H1 (cell line): ENCODE results near the gene USH2A. TPM values are rescaled to one million over a fixed set of nuclear protein-coding genes. Genes with fewer than 3 reads are reported as not detected.

Source experiments
- CTCF ChIA-PET: fragments of 300-600 bp; sonication (Branson Sonifier 250); formaldehyde crosslinking; loops from one replicate; lab custom pipeline; 2021; ENCODE audit not compliant: partially characterized antibody; lab: Charles Lee
- POLR2A ChIA-PET: fragments of 300-600 bp; sonication (Branson Sonifier 250); formaldehyde crosslinking; loops from one replicate; lab custom pipeline; 2021; ENCODE audit warnings: inconsistent platforms; ENCODE audit not compliant: partially characterized antibody; lab: Charles Lee
- DNase-seq, 2 experiments: peaks; one replicate each; pipeline versions ENCODE4 v3.0.0 to v3.0.0-alpha.2; 2010 to 2022; ENCODE audit warnings: low spot score in 2 of 2, low read depth in 1 of 2, mixed read lengths in 1 of 2
- FAIRE-seq: peaks from 2 replicates; lab custom pipeline; 2011; peaks lifted over from hg19 to GRCh38; lab: Jason Lieb, UNC
- H2AFZ ChIP-seq: 2 replicates; pipeline ENCODE4 v1.8.1; 2012; ENCODE audit warnings: low read length, inconsistent platforms
- H2AK5ac ChIP-seq: 2 replicates; pipeline ENCODE4 v1.6.1; 2013; ENCODE audit warnings: low read depth, low read length
- H2BK120ac ChIP-seq: replicated peaks from 2 replicates; pipeline ENCODE3; 2013; ENCODE audit warnings: low read depth, low read length, inconsistent platforms
- H2BK12ac ChIP-seq: 2 replicates; pipeline ENCODE4 v1.6.1; 2013; ENCODE audit warnings: low read depth, low read length
- H2BK15ac ChIP-seq: 2 replicates; pipeline ENCODE4 v1.6.1; 2013; ENCODE audit warnings: low read length
- H2BK20ac ChIP-seq: 2 replicates; pipeline ENCODE4 v1.6.1; 2013; ENCODE audit warnings: low read length
- H2BK5ac ChIP-seq: 2 replicates; pipeline ENCODE4 v1.6.1; 2013; ENCODE audit warnings: low read depth, low read length
- H3K14ac ChIP-seq: 2 replicates; pipeline ENCODE4 v1.6.1; 2013; ENCODE audit warnings: inconsistent platforms; ENCODE audit not compliant: insufficient read length
- H3K18ac ChIP-seq: 2 replicates; pipeline ENCODE4 v1.6.1; 2013; ENCODE audit warnings: low read length; ENCODE audit errors: extremely low read depth
- H3K23ac ChIP-seq: 2 replicates; pipeline ENCODE4 v1.6.1; 2013; ENCODE audit warnings: inconsistent platforms; ENCODE audit not compliant: insufficient read length
- H3K23me2 ChIP-seq: 2 replicates; pipeline ENCODE4 v1.6.1; 2013; ENCODE audit warnings: low read depth, low read length
- H3K27ac ChIP-seq: 2 replicates; pipeline ENCODE4 v1.6.1; 2011; ENCODE audit warnings: low read depth, low read length, inconsistent platforms
- H3K27me3 ChIP-seq, 4 experiments: replicated peaks in 1 of 4; 1 replicate in 1 of 4; 2 replicates in 3 of 4; pipeline versions ENCODE4 v1.6.1 to v1.8.1; 2011 to 2013; ENCODE audit warnings: low read length in 3 of 4, mild to moderate bottlenecking in 3 of 4, inconsistent platforms in 2 of 4, mixed read lengths in 2 of 4, moderate library complexity in 1 of 4; ENCODE audit not compliant: control insufficient read depth in 3 of 4, insufficient read depth in 3 of 4; ENCODE audit errors: extremely low read depth in 1 of 4
- H3K36me3 ChIP-seq, 4 experiments: 2 replicates each; pipeline versions ENCODE4 v1.6.1 to v1.8.1; 2011 to 2013; ENCODE audit warnings: mild to moderate bottlenecking in 4 of 4, low read length in 3 of 4, moderate library complexity in 2 of 4, control low read depth in 1 of 4, inconsistent platforms in 1 of 4; ENCODE audit not compliant: insufficient read depth in 4 of 4, control insufficient read depth in 2 of 4
- H3K4ac ChIP-seq: replicated peaks from 2 replicates; pipeline ENCODE3; 2013; ENCODE audit warnings: low read length, low read depth, mixed read lengths, inconsistent platforms; ENCODE audit not compliant: insufficient read length
- H3K4me1 ChIP-seq, 4 experiments: replicated peaks in 1 of 4; 1 replicate in 1 of 4; 2 replicates in 3 of 4; pipeline versions ENCODE4 v1.6.1 to v1.8.1; 2011 to 2013; ENCODE audit warnings: low read length in 3 of 4, inconsistent platforms in 2 of 4, mixed read lengths in 1 of 4; ENCODE audit not compliant: insufficient read depth in 4 of 4, control insufficient read depth in 3 of 4
- H3K4me2 ChIP-seq, 2 experiments: 2 replicates each; pipeline versions ENCODE4 v1.6.1 to v1.8.1; 2011 to 2013; ENCODE audit warnings: low read depth in 2 of 2, low read length in 2 of 2, control low read depth in 1 of 2, inconsistent platforms in 1 of 2, mild to moderate bottlenecking in 1 of 2; ENCODE audit not compliant: insufficient read depth in 1 of 2
- H3K4me3 ChIP-seq, 4 experiments: fragments of 200-600, 300-600 bp in 1 of 4; sonication (generic), shearing (Covaris generic), sonication (Bioruptor Twin) in 1 of 4; 2 replicates each; pipeline versions ENCODE4 v1.5.1 to v1.8.1; 2011 to 2016; ENCODE audit warnings: low read length in 4 of 4, low read depth in 3 of 4, control low read depth in 2 of 4, inconsistent platforms in 2 of 4, mild to moderate bottlenecking in 2 of 4, mixed read lengths in 1 of 4, moderate library complexity in 1 of 4; ENCODE audit not compliant: insufficient read depth in 2 of 4; ENCODE audit errors: extremely low read depth in 1 of 4
- H3K56ac ChIP-seq: replicated peaks from 2 replicates; pipeline ENCODE3; 2013; ENCODE audit warnings: low read depth, mild to moderate bottlenecking, mixed read lengths, low read length, inconsistent platforms; ENCODE audit not compliant: insufficient read length
- H3K79me1 ChIP-seq: 2 replicates; pipeline ENCODE4 v1.6.1; 2013; ENCODE audit warnings: low read depth, low read length, control low read depth
- H3K79me2 ChIP-seq, 2 experiments: 2 replicates each; pipeline versions ENCODE4 v1.6.1 to v1.8.1; 2012 to 2013; ENCODE audit warnings: low read length in 2 of 2, mild to moderate bottlenecking in 2 of 2, inconsistent platforms in 1 of 2; ENCODE audit not compliant: insufficient read depth in 2 of 2, control insufficient read depth in 1 of 2
- H3K9ac ChIP-seq, 4 experiments: replicated peaks in 1 of 4; 1 replicate in 1 of 4; 2 replicates in 3 of 4; pipeline versions ENCODE4 v1.6.1 to v1.8.1; 2011 to 2013; ENCODE audit warnings: low read depth in 3 of 4, low read length in 3 of 4, control low read depth in 2 of 4, mild to moderate bottlenecking in 2 of 4, moderate library complexity in 2 of 4, inconsistent platforms in 1 of 4; ENCODE audit errors: extremely low read depth in 1 of 4
- H3K9me3 ChIP-seq, 2 experiments: 2 replicates each; pipeline versions ENCODE4 v1.6.1 to v1.8.1; 2012 to 2013; ENCODE audit warnings: mild to moderate bottlenecking in 2 of 2, moderate library complexity in 2 of 2, control low read depth in 1 of 2, inconsistent platforms in 1 of 2, low read depth in 1 of 2, low read length in 1 of 2, mixed read lengths in 1 of 2; ENCODE audit not compliant: insufficient read depth in 2 of 2
- H4K20me1 ChIP-seq, 2 experiments: replicated peaks in 1 of 2; 2 replicates each; pipeline versions ENCODE3 to v1.8.1; 2011 to 2013; ENCODE audit warnings: inconsistent platforms in 2 of 2, low read length in 2 of 2, mild to moderate bottlenecking in 1 of 2; ENCODE audit not compliant: insufficient read depth in 2 of 2, control insufficient read depth in 1 of 2
- H4K5ac ChIP-seq: 2 replicates; pipeline ENCODE4 v1.6.1; 2013; ENCODE audit warnings: low read length, low read depth, mixed read lengths, inconsistent platforms; ENCODE audit not compliant: insufficient read length
- H4K8ac ChIP-seq: 2 replicates; pipeline ENCODE4 v1.8.0; 2013; ENCODE audit warnings: mild to moderate bottlenecking, moderate library complexity, low read length, inconsistent platforms; ENCODE audit not compliant: insufficient read depth; ENCODE audit errors: extremely low read depth
- H4K91ac ChIP-seq: replicated peaks from 2 replicates; pipeline ENCODE3; 2013; ENCODE audit warnings: low read length, mixed read lengths, inconsistent platforms; ENCODE audit not compliant: insufficient read length
- CBX5 ChIP-seq: fragments of 300-800, 300-1000 bp; sonication (generic); IDR thresholded peaks from 2 replicates; pipeline ENCODE4 v1.7.1; 2016; ENCODE audit warnings: antibody characterized with exemption, low read length, low read depth
- RAD21 ChIP-seq, 2 experiments: IDR thresholded peaks in 1 of 2; conservative IDR thresholded peaks in 1 of 2; 2 replicates each; pipeline ENCODE4 v1.6.1; 2011; ENCODE audit warnings: low read depth in 2 of 2, low read length in 2 of 2, improper control_type of control experiment in 1 of 2, inconsistent platforms in 1 of 2, mild to moderate bottlenecking in 1 of 2, moderate library complexity in 1 of 2
- YY1 ChIP-seq: IDR thresholded peaks from 2 replicates; pipeline ENCODE4 v1.6.1; 2011; ENCODE audit warnings: low read depth, mild to moderate bottlenecking, low read length
- WGBS, 2 experiments: shearing (Covaris generic) in 1 of 2; methylation state at CpG; one replicate each; pipeline versions ENCODE4 v1.1.6 to v1.1.7; 2013 to 2015; ENCODE audit warnings: low lambda C conversion rate in 2 of 2, mixed read lengths in 2 of 2, inconsistent platforms in 1 of 2, low coverage in 1 of 2, missing lambda C conversion rate in 1 of 2; ENCODE audit not compliant: insufficient replicate concordance in 2 of 2, insufficient coverage in 1 of 2, insufficient read length in 1 of 2; ENCODE audit errors: extremely low coverage in 1 of 2, missing lambda C conversion rate in 1 of 2; 5-methylcytosine and 5-hydroxymethylcytosine counted together
- polyA plus RNA-seq, 7 experiments: library from polyadenylated mRNA; depleted of rRNA in 3 of 7; stranded (reverse) in 5 of 7; unstranded in 2 of 7; fragments of >200 nt in 5 of 7; fragments of 200-250 nt in 2 of 7; gene quantifications; 1 replicate in 5 of 7; 2 replicates in 1 of 7; 4 replicates in 1 of 7; pipeline versions ENCODE4 v1.2.1 to v1.2.3, GENCODE V29; 2011 to 2013; ENCODE audit warnings: missing spikeins in 2 of 7, mixed read lengths in 2 of 7
- total RNA-seq: library from RNA; stranded (reverse); fragmentation: NEBNext Ultra II Directional; extraction: Animal tissue kit (Norgen Biotek cat#: 25700); gene quantifications from 2 replicates; pipeline ENCODE4 v1.2.1, GENCODE V29; 2021

USH2A gene
- total and polyA plus RNA-seq, 2 of the 8 experiments (the other 6 are each of a cell fraction or from before 2014, with no cell fraction given) = 0.02 to 0.17 TPM

DNA sequence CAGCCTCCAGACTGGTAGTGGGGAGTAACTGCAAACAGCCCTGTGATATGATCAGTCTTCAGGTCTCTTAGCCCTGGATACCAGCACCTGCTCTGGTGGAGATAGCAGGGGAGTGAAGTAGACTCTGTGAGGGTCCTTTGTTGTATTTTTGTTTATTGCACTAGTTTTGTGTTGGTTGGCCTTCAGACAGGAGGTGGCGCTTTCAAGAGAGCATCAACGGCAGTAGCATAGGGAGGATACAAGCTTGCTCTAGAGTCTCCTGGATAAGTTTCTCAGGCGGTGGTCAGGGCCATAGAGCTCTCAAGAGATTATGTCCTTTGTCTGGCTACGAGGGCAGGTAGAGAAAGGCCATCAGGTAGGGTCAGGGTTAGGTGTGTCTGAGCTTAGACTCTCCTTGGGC, 116.4 kb downstream of the USH2A start:
- no peak overlapping the region for H3K4me2 ChIP-seq
- no peak overlapping the region for H3K4ac ChIP-seq
- no peak for DNase-seq
- H3K14ac ChIP-seq = no peak overlapping the region
- no peaks in the 10 kb centered on the region for H3K9me3 ChIP-seq
- H3K9ac ChIP-seq = no peak overlapping the region
- no peak overlapping the region for H3K23ac ChIP-seq
- H3K4me3 ChIP-seq = no peak overlapping the region
- H3K36me3 ChIP-seq = no peaks in the 10 kb centered on the region
- H4K20me1 ChIP-seq = no peaks in the 10 kb centered on the region
- H2BK120ac ChIP-seq = no peak overlapping the region
- TF ChIP-seq YY1 (no peak), CBX5 (no peak), RAD21 (IDR thresholded peaks at IDR 0.05 in 1 of 2, conservative IDR thresholded peaks at IDR 0.05 in 1 of 2; ENCODE audit: low read depth in 2 of 2, low read length in 2 of 2) (peak; percentile 20 to 40; a peak in 3 of 4 replicates)
- no peak overlapping the region for H2BK12ac ChIP-seq
- H3K23me2 ChIP-seq = no peaks in the 10 kb centered on the region
- no peak overlapping the region for H3K18ac ChIP-seq
- no peak overlapping the region for H2BK20ac ChIP-seq
- no peaks in the 10 kb centered on the region for H3K79me1 ChIP-seq
- H4K91ac ChIP-seq = no peak overlapping the region
- H2AK5ac ChIP-seq = no peak overlapping the region
- no peaks in the 10 kb centered on the region for H3K4me1 ChIP-seq
- no peak overlapping the region; the same call in 1 of the 2 replicates for H2AFZ ChIP-seq
- FAIRE-seq = no peak
- H2BK5ac ChIP-seq = no peak overlapping the region
- WGBS, 2 experiments = 96% methylated on average over 4 of the region's 4 CpGs; no CpG with 5 or more reads in 1 of the 2 experiments
- H4K8ac ChIP-seq = no peak overlapping the region
- no peak overlapping the region for H3K27ac ChIP-seq
- no peak overlapping the region for H4K5ac ChIP-seq
- no peaks in the 10 kb centered on the region for H3K79me2 ChIP-seq
- CTCF ChIA-PET = interaction anchor here (0.6 to 2.3 kb wide), 5 partner anchors 85 to 1015 kb away, joined by 3 to 8 read pairs (median 3); no protein-coding TSS in a partner anchor
- POLR2A ChIA-PET = no interaction called here
- no peaks in the 10 kb centered on the region for H3K27me3 ChIP-seq
- H2BK15ac ChIP-seq = no peak overlapping the region
- no peak overlapping the region for H3K56ac ChIP-seq
